ENCODE data around the gene CTSW. TPM values are rescaled to one million over a fixed set of nuclear protein-coding genes. Genes with fewer than 3 reads are reported as not detected.
"Not testable (repeated sequence)": the region's sequence is repeated elsewhere in the genome, so short reads cannot be mapped to it uniquely, and the experiment has no call there.

The CTSW gene
- polyA plus RNA-seq, 2 of the 4 experiments (the other 2 are of a cell fraction): not detected

GRCh38 chr11:65891219-65892136 lies 11.8 kb downstream of the CTSW start (continued):
- TF ChIP-seq REST (IDR thresholded peaks at IDR 0.05) (no peak; the same call in 1 of the 2 replicates), NR3C1 (IDR thresholded peaks at IDR 0.05) (no peak), POLR2A (IDR thresholded peaks at IDR 0.05; ENCODE audit: low read length) (peak; percentile 7; the same call in 1 of the 2 replicates), HOXA7 (CRISPR knock-in tag; IDR thresholded peaks at IDR 0.05) (peak; percentile 89), CTCF (IDR thresholded peaks at IDR 0.05) (peak; percentile 33; the same call in 2 of the 3 replicates)

GRCh38 chr11:65892137-65892540 lies 12.5 kb downstream of the CTSW start:
- H3K9me3 ChIP-seq; FAIRE-seq; ATAC-seq; DNase-seq (ENCODE audit: low read depth in 1 of 2, low spot score in 1 of 2); H3K4me3 ChIP-seq: not testable (repeated sequence)
- TF ChIP-seq PBX3 (IDR thresholded peaks at IDR 0.05) (0 out of 2 replicates have a peak, but pooled peaks have one; percentile 44), POLR2AphosphoS2 (conservative IDR thresholded peaks at IDR 0.05; ENCODE audit: low read length) (peak; percentile 72)
- Histone ChIP-seq H3K4me1 (peaks cover 58% of the 10 kb centered on the region), H3K27ac (peak overlapping the region in 1 of 2 experiments; percentile 96; a peak in 3 of 6 replicates), H3K4me2 (peak overlapping the region; percentile 97)
- POLR2A ChIA-PET: interaction anchor here (0.9 to 4.3 kb wide), 4 partner anchors 9 to 26 kb away, joined by 3 to 38 read pairs (median 14); partner anchors contain the start of gene FOSL1
- CTCF ChIA-PET: interaction anchor here (0.7 to 20.5 kb wide), 10 partner anchors 8 to 180 kb away, joined by 3 to 618 read pairs (median 9); partner anchors contain the start of genes C11orf68, DRAP1, FOSL1 and KAT5
- 72% methylated on average over 5 of the region's 5 CpGs for WGBS (ENCODE audit: missing lambda C conversion rate)

- Histone ChIP-seq H3K4me2 (peak overlapping the region; percentile 97; the same call in 2 of the 3 replicates), H3K9me3 (no peaks in the 10 kb centered on the region), H3K4me3 (no peak overlapping the region), H3K4me1 (peaks cover 60% of the 10 kb centered on the region), H3K27ac (peak overlapping the region in 1 of 2 experiments; percentile 96; a peak in 2 of 6 replicates)
- TF ChIP-seq MAX (IDR thresholded peaks at IDR 0.05) (no peak), POLR2AphosphoS2 (conservative IDR thresholded peaks at IDR 0.05; ENCODE audit: low read length) (peak; percentile 47), ESRRA (IDR thresholded peaks at IDR 0.05; ENCODE audit: borderline replicate concordance, low read length) (no peak), NR3C1 (IDR thresholded peaks at IDR 0.05) (no peak), POLR2A (IDR thresholded peaks at IDR 0.05; ENCODE audit: low read length) (no peak), USF2 (IDR thresholded peaks at IDR 0.05) (no peak), JUNB (IDR thresholded peaks at IDR 0.05) (no peak)
- FAIRE-seq (no peak), DNase-seq (ENCODE audit: low read depth in 1 of 2, low spot score in 1 of 2) (no peak), ATAC-seq (no peak)
- ChIA-PET POLR2A (interaction anchor here (3.0 to 3.2 kb wide), 2 partner anchors 9 to 23 kb away, joined by 15 to 38 read pairs; partner anchors contain the start of gene FOSL1), CTCF (interaction anchor here (0.7 to 20.5 kb wide), 8 partner anchors 8 to 176 kb away, joined by 3 to 618 read pairs (median 9); partner anchors contain the start of genes C11orf68, DRAP1 and FOSL1)
- 84% methylated on average over 10 of the region's 10 CpGs for WGBS (ENCODE audit: missing lambda C conversion rate)
These were observed 13.2 kb downstream of the CTSW start for GRCh38 chr11:65892661-65893317.
